ENCODE data around the gene RECK. TPM values are rescaled to one million over a fixed set of nuclear protein-coding genes. Genes with fewer than 3 reads are reported as not detected.

Gene RECK
- total and polyA plus RNA-seq, 8 donors, result 0.95 to 4.6 (median 1.7) TPM

- WGBS, 2 donors, result 60% methylated on average over 6 of the region's 6 CpGs
- Histone ChIP-seq H3K4me1 (no peaks in the 10 kb centered on the region), H3K36me3 (no peaks in the 10 kb centered on the region), H3K27me3 (no peaks in the 10 kb centered on the region), H3K9me3 (no peaks in the 10 kb centered on the region), H3K4me3 (no peak overlapping the region), H3K27ac (no peak overlapping the region)
- intact Hi-C loops (cut with DNase I), result no loop called here
- FAIRE-seq, result no peak
- ATAC-seq, result no peak
- no peak for DNase-seq
- TF ChIP-seq CTCF (IDR thresholded peaks at IDR 0.05), result no peak
Observed at GRCh38 chr9:36031774-36032555, 4.7 kb upstream of the RECK start.

GRCh38 chr9:36033788-36034187 is 2.9 kb upstream of the RECK start:
- WGBS, 2 donors, result 86 to 93% methylated on average over 3 of the region's 3 CpGs
- DNase-seq (no peak), FAIRE-seq (no peak), ATAC-seq (no peak)
- TF ChIP-seq CTCF (IDR thresholded peaks at IDR 0.05), result no peak
- Histone ChIP-seq H3K9me3 (no peaks in the 10 kb centered on the region), H3K4me3 (no peak overlapping the region), H3K27me3 (no peaks in the 10 kb centered on the region), H3K36me3 (no peaks in the 10 kb centered on the region), H3K4me1 (no peaks in the 10 kb centered on the region), H3K27ac (no peak overlapping the region)
- intact Hi-C loops (cut with DNase I), result no loop called here

GRCh38 chr9:36034234-36034633 is 2.5 kb upstream of the RECK start:
- ATAC-seq (no peak), FAIRE-seq (no peak), DNase-seq (no peak)
- intact Hi-C loops (cut with DNase I), result no loop called here
- Histone ChIP-seq H3K4me1 (no peaks in the 10 kb centered on the region), H3K27me3 (no peaks in the 10 kb centered on the region), H3K36me3 (no peaks in the 10 kb centered on the region), H3K9me3 (no peaks in the 10 kb centered on the region), H3K27ac (no peak overlapping the region), H3K4me3 (no peak overlapping the region)
- no peak for TF ChIP-seq CTCF (IDR thresholded peaks at IDR 0.05)
- WGBS, 2 donors, result 76 to 80% methylated on average over 5 of the region's 5 CpGs

- Histone ChIP-seq H3K4me1 (no peaks in the 10 kb centered on the region), H3K9me3 (no peaks in the 10 kb centered on the region), H3K27me3 (no peaks in the 10 kb centered on the region), H3K36me3 (no peaks in the 10 kb centered on the region), H3K4me3 (no peak overlapping the region), H3K27ac (no peak overlapping the region)
- DNase-seq (no peak), FAIRE-seq (no peak), ATAC-seq (no peak)
- intact Hi-C loops (cut with DNase I), result no loop called here
- 95 to 98% methylated on average over 2 of the region's 2 CpGs for WGBS, 2 donors
- TF ChIP-seq CTCF (IDR thresholded peaks at IDR 0.05), result no peak
Observed at GRCh38 chr9:36035006-36035405, 1.7 kb upstream of the RECK start.

- Histone ChIP-seq H3K4me3 (peak overlapping the region in 3 of 4 donors; percentile 61 to 82 (median 65)), H3K36me3 (no peaks in the 10 kb centered on the region), H3K27ac (no peak overlapping the region), H3K4me1 (no peaks in the 10 kb centered on the region), H3K27me3 (no peaks in the 10 kb centered on the region), H3K9me3 (no peaks in the 10 kb centered on the region)
- WGBS, 2 donors, result 47 to 49% methylated on average over 20 of the region's 20 CpGs
- no peak for DNase-seq
- intact Hi-C loops (cut with DNase I), result no loop called here
- no peak for ATAC-seq
- no peak for FAIRE-seq
- TF ChIP-seq CTCF (IDR thresholded peaks at IDR 0.05), result no peak
Observed at GRCh38 chr9:36036253-36036779, 397 bp upstream of the RECK start.
